C4-2B (cell line): ENCODE results near the gene LRRN2.

Source experiments
- ZFX ChIP-seq: fragments of 450-650 bp; IDR thresholded peaks from 2 replicates; pipeline ENCODE4 v1.6.1; 2017
- TF ChIP-seq, protein P1 (sequence below): fragments of 450-650 bp; conservative IDR thresholded peaks from 2 replicates; pipeline ENCODE4 v1.5.1; 2017; ENCODE audit warnings: mild to moderate bottlenecking

DNA sequence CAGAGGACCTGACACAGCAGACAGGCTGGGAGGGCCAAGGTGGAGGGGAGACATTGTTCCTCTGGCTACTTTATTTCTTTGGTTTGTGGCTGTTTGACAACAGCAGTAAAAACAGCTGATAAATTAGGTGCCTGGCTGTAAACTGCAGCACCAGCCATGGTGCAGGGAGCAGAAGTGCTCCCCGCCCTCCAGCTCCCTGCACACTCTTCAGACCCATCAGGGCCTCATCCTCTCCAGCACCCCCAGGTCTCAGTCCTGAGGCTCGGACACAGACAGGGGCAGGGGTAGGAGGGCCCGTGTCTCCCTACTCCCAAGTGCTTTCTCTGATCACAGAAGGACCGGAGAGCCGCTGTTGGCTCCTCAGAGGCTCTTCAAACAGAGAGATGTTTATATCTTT is 17.7 kb upstream of the LRRN2 start:
- TF ChIP-seq, protein P1, sequence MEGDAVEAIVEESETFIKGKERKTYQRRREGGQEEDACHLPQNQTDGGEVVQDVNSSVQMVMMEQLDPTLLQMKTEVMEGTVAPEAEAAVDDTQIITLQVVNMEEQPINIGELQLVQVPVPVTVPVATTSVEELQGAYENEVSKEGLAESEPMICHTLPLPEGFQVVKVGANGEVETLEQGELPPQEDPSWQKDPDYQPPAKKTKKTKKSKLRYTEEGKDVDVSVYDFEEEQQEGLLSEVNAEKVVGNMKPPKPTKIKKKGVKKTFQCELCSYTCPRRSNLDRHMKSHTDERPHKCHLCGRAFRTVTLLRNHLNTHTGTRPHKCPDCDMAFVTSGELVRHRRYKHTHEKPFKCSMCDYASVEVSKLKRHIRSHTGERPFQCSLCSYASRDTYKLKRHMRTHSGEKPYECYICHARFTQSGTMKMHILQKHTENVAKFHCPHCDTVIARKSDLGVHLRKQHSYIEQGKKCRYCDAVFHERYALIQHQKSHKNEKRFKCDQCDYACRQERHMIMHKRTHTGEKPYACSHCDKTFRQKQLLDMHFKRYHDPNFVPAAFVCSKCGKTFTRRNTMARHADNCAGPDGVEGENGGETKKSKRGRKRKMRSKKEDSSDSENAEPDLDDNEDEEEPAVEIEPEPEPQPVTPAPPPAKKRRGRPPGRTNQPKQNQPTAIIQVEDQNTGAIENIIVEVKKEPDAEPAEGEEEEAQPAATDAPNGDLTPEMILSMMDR = no peak
- TF ChIP-seq ZFX = no peak
